KBM-7 (cell line): ENCODE measurements around the gene CEL.
"Not testable (repeated sequence)": the region's sequence is repeated elsewhere in the genome, so short reads cannot be mapped to it uniquely, and the experiment has no call there.

Experiments
- DNase-seq: peaks from one replicate; pipeline ENCODE4 v3.0.0-alpha.2; 2015
- in situ Hi-C: fragments of 300-500 bp; cut with MboI; formaldehyde crosslinking; loops from 2 replicates; pipeline ENCODE4 v1.14.3; 2020; ENCODE audit warnings: low sequenced_read_pairs, low pct_unique_long_range_greater_than_20kb, mixed read lengths

Gene CEL

GRCh38 chr9:133061019-133061763, 590 bp upstream of the CEL start:
- peak; percentile 58 for DNase-seq
- in situ Hi-C loops = not testable (repeated sequence)

- in situ Hi-C loops = not testable (repeated sequence)
These were observed 788 bp downstream of the CEL start for GRCh38 chr9:133062569-133062968.

GRCh38 chr9:133063159-133063499, 1.3 kb downstream of the CEL start:
- in situ Hi-C loops = no loop called here
- no peak for DNase-seq

More at GRCh38 chr9:133062569-133062968, 788 bp downstream of the CEL start:
- DNase-seq = not testable (repeated sequence)

DNA sequence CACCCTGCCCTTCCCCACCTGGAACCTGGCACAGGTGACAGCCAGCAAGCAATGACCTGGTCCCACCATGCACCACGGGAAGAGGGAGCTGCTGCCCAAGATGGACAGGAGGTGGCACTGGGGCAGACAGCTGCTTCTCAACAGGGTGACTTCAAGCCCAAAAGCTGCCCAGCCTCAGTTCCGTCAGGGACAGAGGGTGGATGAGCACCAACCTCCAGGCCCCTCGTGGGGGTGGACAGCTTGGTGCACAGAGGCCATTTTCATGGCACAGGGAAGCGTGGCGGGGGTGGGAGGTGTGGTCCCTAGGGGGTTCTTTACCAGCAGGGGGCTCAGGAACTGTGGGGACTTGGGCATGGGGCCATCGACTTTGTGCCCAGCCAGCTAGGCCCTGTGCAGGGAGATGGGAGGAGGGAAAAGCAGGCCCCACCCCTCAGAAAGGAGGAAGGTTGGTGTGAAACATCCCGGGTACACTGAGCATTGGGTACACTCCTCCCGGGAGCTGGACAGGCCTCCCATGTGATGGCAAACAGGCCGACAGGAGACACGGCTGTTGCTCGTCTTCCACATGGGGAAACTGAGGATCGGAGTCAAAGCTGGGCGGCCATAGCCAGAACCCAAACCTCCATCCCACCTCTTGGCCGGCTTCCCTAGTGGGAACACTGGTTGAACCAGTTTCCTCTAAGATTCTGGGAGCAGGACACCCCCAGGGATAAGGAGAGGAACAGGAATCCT, 1.9 kb downstream of the CEL start:
- DNase-seq = no peak
- in situ Hi-C loops = no loop called here

GRCh38 chr9:133064241-133065069, 2.7 kb downstream of the CEL start:
- DNase-seq = no peak
- in situ Hi-C loops = no loop called here

- in situ Hi-C loops = no loop called here
- no peak for DNase-seq
These were observed 3.2 kb downstream of the CEL start for GRCh38 chr9:133065070-133065388.

DNA sequence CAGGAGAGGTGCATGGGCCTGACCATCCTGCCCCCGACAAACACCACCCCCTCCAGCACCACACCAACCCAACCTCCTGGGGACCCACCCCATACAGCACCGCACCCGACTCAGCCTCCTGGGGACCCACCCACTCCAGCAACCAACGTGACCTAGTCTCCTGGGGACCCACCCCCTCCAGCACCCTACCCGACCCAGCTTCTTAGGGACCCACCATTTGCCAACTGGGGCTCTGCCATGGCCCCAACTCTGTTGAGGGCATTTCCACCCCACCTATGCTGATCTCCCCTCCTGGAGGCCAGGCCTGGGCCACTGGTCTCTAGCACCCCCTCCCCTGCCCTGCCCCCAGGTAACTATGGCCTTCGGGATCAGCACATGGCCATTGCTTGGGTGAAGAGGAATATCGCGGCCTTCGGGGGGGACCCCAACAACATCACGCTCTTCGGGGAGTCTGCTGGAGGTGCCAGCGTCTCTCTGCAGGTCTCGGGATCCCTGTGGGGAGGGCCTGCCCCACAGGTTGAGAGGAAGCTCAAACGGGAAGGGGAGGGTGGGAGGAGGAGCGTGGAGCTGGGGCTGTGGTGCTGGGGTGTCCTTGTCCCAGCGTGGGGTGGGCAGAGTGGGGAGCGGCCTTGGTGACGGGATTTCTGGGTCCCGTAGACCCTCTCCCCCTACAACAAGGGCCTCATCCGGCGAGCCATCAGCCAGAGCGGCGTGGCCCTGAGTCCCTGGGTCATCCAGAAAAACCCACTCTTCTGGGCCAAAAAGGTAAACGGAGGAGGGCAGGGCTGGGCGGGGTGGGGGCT, 4.6 kb downstream of the CEL start:
- in situ Hi-C loops = no loop called here
- DNase-seq = no peak

DNA sequence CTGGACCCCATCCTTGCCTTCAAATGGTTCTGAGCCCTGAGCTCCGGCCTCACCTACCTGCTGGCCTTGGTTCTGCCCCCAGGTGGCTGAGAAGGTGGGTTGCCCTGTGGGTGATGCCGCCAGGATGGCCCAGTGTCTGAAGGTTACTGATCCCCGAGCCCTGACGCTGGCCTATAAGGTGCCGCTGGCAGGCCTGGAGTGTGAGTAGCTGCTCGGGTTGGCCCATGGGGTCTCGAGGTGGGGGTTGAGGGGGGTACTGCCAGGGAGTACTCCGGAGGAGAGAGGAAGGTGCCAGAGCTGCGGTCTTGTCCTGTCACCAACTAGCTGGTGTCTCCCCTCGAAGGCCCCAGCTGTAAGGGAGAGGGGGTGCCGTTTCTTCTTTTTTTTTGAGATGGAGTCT, 5.2 kb downstream of the CEL start:
- no peak for DNase-seq
- in situ Hi-C loops = no loop called here

GRCh38 chr9:133067813-133068212, 6.0 kb downstream of the CEL start:
- in situ Hi-C loops = no loop called here
- no peak for DNase-seq

DNA sequence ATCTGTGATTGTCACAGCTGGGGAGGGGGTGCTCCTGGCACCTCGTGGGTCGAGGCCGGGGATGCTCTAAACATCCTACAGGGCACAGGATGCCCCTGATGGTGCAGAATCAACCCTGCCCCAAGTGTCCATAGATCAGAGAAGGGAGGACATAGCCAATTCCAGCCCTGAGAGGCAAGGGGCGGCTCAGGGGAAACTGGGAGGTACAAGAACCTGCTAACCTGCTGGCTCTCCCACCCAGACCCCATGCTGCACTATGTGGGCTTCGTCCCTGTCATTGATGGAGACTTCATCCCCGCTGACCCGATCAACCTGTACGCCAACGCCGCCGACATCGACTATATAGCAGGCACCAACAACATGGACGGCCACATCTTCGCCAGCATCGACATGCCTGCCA, 6.7 kb downstream of the CEL start:
- in situ Hi-C loops = not testable (repeated sequence)

GRCh38 chr9:133070500-133070961, 8.8 kb downstream of the CEL start:
- in situ Hi-C loops, DNase-seq: not testable (repeated sequence)

More for the DNA sequence above, 6.7 kb downstream of the CEL start:
- DNase-seq = not testable (repeated sequence)

- DNase-seq, in situ Hi-C loops: not testable (repeated sequence)
These were observed 9.2 kb downstream of the CEL start for GRCh38 chr9:133070985-133071384.

GRCh38 chr9:133071484-133072150, 9.8 kb downstream of the CEL start:
- in situ Hi-C loops = no loop called here
- DNase-seq = no peak

- DNase-seq, in situ Hi-C loops: not testable (repeated sequence)
These were observed 10.4 kb downstream of the CEL start for GRCh38 chr9:133072210-133072609.

- DNase-seq = no peak
- in situ Hi-C loops = no loop called here
These were observed 11.6 kb downstream of the CEL start for GRCh38 chr9:133073086-133074014.

GRCh38 chr9:133074111-133074651, 12.4 kb downstream of the CEL start:
- in situ Hi-C loops = no loop called here
- DNase-seq = no peak

DNA sequence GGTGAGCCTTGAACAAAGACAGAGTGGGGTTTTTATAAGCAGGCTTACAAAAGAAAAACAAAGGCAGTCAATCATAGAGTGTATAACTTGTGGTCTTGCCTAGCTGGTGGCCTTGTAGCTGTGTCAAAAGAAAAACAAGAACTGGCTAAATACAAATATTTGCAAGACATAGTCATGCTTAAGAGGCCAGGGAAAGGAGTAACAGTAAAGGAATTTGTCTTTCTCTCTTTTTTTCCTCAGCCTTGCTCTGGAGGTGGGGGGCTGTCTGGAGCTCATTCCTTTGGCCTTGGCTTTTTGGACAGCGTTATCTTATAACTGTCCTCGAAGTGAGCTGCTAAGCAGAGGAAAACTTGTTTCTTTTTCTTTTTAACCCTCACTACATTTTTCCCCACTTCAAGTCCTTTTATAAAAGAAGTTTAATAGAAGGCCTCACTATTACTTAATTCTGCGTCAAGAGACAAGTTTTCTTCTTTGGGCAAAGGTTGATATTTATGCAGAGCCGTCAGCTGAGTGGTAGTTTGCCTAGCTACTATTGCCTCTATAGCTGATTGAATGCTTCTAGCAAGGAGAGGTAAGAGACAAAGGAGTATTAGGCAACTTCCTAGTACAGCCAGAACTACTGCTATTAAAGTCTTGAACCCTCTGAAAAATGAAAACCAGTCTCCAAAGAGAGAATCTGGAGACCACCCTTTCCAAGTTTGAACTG, 14.3 kb downstream of the CEL start:
- no peak for DNase-seq
- in situ Hi-C loops = no loop called here
